ENCODE results near the gene WDR72.

WDR72 gene

GRCh38 chr15:53581513-53581912 is 177.9 kb downstream of the WDR72 start:
- Histone ChIP-seq H3F3A (ENCODE audit: control insufficient read depth, insufficient read depth) (no peaks in the 10 kb centered on the region), H3K36me3 (ENCODE audit: control insufficient read depth, low read length) (no peaks in the 10 kb centered on the region), H3K4me1 (ENCODE audit: control insufficient read depth, low read length) (no peaks in the 10 kb centered on the region), H4K20me1 (ENCODE audit: control insufficient read depth, insufficient read depth, low read depth, low read length) (no peaks in the 10 kb centered on the region), H3K4me3 (ENCODE audit: low read length) (no peak overlapping the region), H3K27ac (ENCODE audit: low read depth, low read length) (no peak overlapping the region), H3K27me3 (ENCODE audit: control insufficient read depth, low read length) (no peaks in the 10 kb centered on the region), H3K79me2 (ENCODE audit: control insufficient read depth, low read length) (no peaks in the 10 kb centered on the region), H3K9me3 (ENCODE audit: control insufficient read depth, insufficient read depth, low read length) (no peaks in the 10 kb centered on the region), H3K9me2 (replicated peaks; ENCODE audit: control insufficient read depth, low read length) (no peaks in the 10 kb centered on the region), H3K4me2 (ENCODE audit: low read length) (no peak overlapping the region)
- no peak for TF ChIP-seq CTCF (IDR thresholded peaks at IDR 0.05; ENCODE audit: low read depth, low read length, poor library complexity, severe bottlenecking)
- TF ChIP-seq EZH2phosphoT487 (IDR thresholded peaks at IDR 0.05; ENCODE audit: borderline replicate concordance, low read length), result no peak

- no peaks in the 10 kb centered on the region for H3K36me3 ChIP-seq (ENCODE audit: control insufficient read depth, low read length)
- no peaks in the 10 kb centered on the region for H3K4me1 ChIP-seq (ENCODE audit: control insufficient read depth, low read length)
- no peaks in the 10 kb centered on the region for H3K79me2 ChIP-seq (ENCODE audit: control insufficient read depth, low read length)
- no peak overlapping the region for H3K4me3 ChIP-seq (ENCODE audit: low read length)
- H3K4me2 ChIP-seq (ENCODE audit: low read length), result no peak overlapping the region
- no peaks in the 10 kb centered on the region for H3F3A ChIP-seq (ENCODE audit: control insufficient read depth, insufficient read depth)
- H3K27ac ChIP-seq (ENCODE audit: low read depth, low read length), result no peak overlapping the region
- H3K27me3 ChIP-seq (ENCODE audit: control insufficient read depth, low read length), result no peaks in the 10 kb centered on the region
- TF ChIP-seq EZH2phosphoT487 (IDR thresholded peaks at IDR 0.05; ENCODE audit: borderline replicate concordance, low read length) (no peak), CTCF (IDR thresholded peaks at IDR 0.05; ENCODE audit: low read depth, low read length, poor library complexity, severe bottlenecking) (no peak)
- H4K20me1 ChIP-seq (ENCODE audit: control insufficient read depth, insufficient read depth, low read depth, low read length), result no peaks in the 10 kb centered on the region
- no peaks in the 10 kb centered on the region for H3K9me2 ChIP-seq (replicated peaks; ENCODE audit: control insufficient read depth, low read length)
- no peaks in the 10 kb centered on the region for H3K9me3 ChIP-seq (ENCODE audit: control insufficient read depth, insufficient read depth, low read length)
Measured at GRCh38 chr15:53580366-53580765, 179.1 kb downstream of the WDR72 start.

- Histone ChIP-seq H3K4me2 (ENCODE audit: low read length) (no peak overlapping the region), H3K4me3 (ENCODE audit: low read length) (no peak overlapping the region), H3K4me1 (ENCODE audit: control insufficient read depth, low read length) (no peaks in the 10 kb centered on the region), H3K79me2 (ENCODE audit: control insufficient read depth, low read length) (no peaks in the 10 kb centered on the region), H3K27me3 (ENCODE audit: control insufficient read depth, low read length) (no peaks in the 10 kb centered on the region), H4K20me1 (ENCODE audit: control insufficient read depth, insufficient read depth, low read depth, low read length) (no peaks in the 10 kb centered on the region), H3K36me3 (ENCODE audit: control insufficient read depth, low read length) (no peaks in the 10 kb centered on the region), H3K9me2 (replicated peaks; ENCODE audit: control insufficient read depth, low read length) (no peaks in the 10 kb centered on the region), H3K27ac (ENCODE audit: low read depth, low read length) (no peak overlapping the region), H3K9me3 (ENCODE audit: control insufficient read depth, insufficient read depth, low read length) (no peaks in the 10 kb centered on the region), H3F3A (ENCODE audit: control insufficient read depth, insufficient read depth) (no peaks in the 10 kb centered on the region)
- TF ChIP-seq EZH2phosphoT487 (IDR thresholded peaks at IDR 0.05; ENCODE audit: borderline replicate concordance, low read length) (no peak), CTCF (IDR thresholded peaks at IDR 0.05; ENCODE audit: low read depth, low read length, poor library complexity, severe bottlenecking) (no peak)
Measured at GRCh38 chr15:53576841-53577240, 182.6 kb downstream of the WDR72 start.

- Histone ChIP-seq H3K4me2 (ENCODE audit: low read length) (no peak overlapping the region), H3K79me2 (ENCODE audit: control insufficient read depth, low read length) (no peaks in the 10 kb centered on the region), H3K9me2 (replicated peaks; ENCODE audit: control insufficient read depth, low read length) (no peaks in the 10 kb centered on the region), H3K36me3 (ENCODE audit: control insufficient read depth, low read length) (no peaks in the 10 kb centered on the region), H3K4me1 (ENCODE audit: control insufficient read depth, low read length) (no peaks in the 10 kb centered on the region), H3K9me3 (ENCODE audit: control insufficient read depth, insufficient read depth, low read length) (no peaks in the 10 kb centered on the region), H3K4me3 (ENCODE audit: low read length) (no peak overlapping the region), H3K27ac (ENCODE audit: low read depth, low read length) (no peak overlapping the region), H4K20me1 (ENCODE audit: control insufficient read depth, insufficient read depth, low read depth, low read length) (no peaks in the 10 kb centered on the region), H3K27me3 (ENCODE audit: control insufficient read depth, low read length) (no peaks in the 10 kb centered on the region), H3F3A (ENCODE audit: control insufficient read depth, insufficient read depth) (no peaks in the 10 kb centered on the region)
- TF ChIP-seq EZH2phosphoT487 (IDR thresholded peaks at IDR 0.05; ENCODE audit: borderline replicate concordance, low read length) (no peak), CTCF (IDR thresholded peaks at IDR 0.05; ENCODE audit: low read depth, low read length, poor library complexity, severe bottlenecking) (no peak)
Measured at GRCh38 chr15:53573091-53573490, 186.4 kb downstream of the WDR72 start.
